Measurements from ENCODE around the gene GHRL. TPM values are rescaled to one million over a fixed set of nuclear protein-coding genes. Genes with fewer than 3 reads are reported as not detected.

GHRL gene
- total RNA-seq, 1 donor from 2014 or later = 0.35 TPM

DNA sequence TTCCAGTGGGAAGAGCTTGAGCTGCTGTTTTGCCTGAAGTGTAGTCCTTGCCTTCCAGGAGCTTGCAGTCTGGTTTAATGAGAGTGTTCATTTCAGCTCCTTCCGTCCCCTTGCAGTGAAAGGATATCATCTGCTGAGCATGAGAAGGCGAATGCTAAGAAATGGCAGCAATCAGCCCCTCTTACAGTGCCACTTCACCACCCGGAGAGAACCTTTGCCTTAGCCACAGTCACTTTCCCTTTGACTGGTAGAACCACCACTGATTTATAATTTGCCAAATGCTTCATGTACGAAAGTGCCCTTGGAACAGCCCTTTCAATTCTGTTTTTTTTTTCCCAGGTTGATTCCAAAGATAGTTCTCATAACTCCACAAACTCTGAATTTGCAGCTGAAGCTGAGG lies 32.9 kb downstream of the GHRL start:
- DNase-seq (ENCODE audit: low read depth, low spot score) = no peak
- Mint-ChIP-seq H3K27ac (ENCODE audit: unreplicated experiment) (no peak overlapping the region), H3K27me3 (ENCODE audit: low read depth) (no peaks in the 10 kb centered on the region), H3K4me3 (no peak overlapping the region), H3K4me1 (peaks cover 11% of the 10 kb centered on the region), H3K9me3 (no peaks in the 10 kb centered on the region), H3K36me3 (ENCODE audit: low read depth) (peaks cover 13% of the 10 kb centered on the region)
- TF ChIP-seq, protein P1, sequence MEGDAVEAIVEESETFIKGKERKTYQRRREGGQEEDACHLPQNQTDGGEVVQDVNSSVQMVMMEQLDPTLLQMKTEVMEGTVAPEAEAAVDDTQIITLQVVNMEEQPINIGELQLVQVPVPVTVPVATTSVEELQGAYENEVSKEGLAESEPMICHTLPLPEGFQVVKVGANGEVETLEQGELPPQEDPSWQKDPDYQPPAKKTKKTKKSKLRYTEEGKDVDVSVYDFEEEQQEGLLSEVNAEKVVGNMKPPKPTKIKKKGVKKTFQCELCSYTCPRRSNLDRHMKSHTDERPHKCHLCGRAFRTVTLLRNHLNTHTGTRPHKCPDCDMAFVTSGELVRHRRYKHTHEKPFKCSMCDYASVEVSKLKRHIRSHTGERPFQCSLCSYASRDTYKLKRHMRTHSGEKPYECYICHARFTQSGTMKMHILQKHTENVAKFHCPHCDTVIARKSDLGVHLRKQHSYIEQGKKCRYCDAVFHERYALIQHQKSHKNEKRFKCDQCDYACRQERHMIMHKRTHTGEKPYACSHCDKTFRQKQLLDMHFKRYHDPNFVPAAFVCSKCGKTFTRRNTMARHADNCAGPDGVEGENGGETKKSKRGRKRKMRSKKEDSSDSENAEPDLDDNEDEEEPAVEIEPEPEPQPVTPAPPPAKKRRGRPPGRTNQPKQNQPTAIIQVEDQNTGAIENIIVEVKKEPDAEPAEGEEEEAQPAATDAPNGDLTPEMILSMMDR (conservative IDR thresholded peaks at IDR 0.05) = no peak

DNA sequence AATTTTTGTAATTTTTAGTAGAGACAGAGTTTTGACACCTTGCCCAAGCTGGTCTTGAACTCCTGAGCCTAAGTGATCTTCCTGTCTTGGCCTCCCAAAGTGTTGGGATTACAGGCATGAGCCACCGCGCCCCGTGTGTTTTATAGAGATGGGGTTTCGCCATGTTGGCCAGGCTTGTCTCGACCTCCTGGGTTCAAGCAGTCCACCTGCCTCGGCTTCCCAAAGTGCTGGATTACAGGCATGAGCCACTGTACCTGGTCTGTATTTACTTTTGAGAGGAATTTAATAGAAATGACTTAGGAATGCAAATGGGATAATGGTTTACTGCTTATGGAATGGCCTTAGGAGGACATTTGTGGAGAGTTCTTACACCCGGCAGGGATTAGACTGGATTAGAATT lies 33.7 kb downstream of the GHRL start:
- TF ChIP-seq, protein P1 (conservative IDR thresholded peaks at IDR 0.05) = no peak
- no peak overlapping the region for H3K27ac Mint-ChIP-seq (ENCODE audit: unreplicated experiment)
- peaks cover 15% of the 10 kb centered on the region for H3K36me3 Mint-ChIP-seq (ENCODE audit: low read depth)
- no peaks in the 10 kb centered on the region for H3K9me3 Mint-ChIP-seq
- DNase-seq (ENCODE audit: low read depth, low spot score) = no peak
- no peak overlapping the region for H3K4me3 Mint-ChIP-seq
- H3K27me3 Mint-ChIP-seq (ENCODE audit: low read depth) = no peaks in the 10 kb centered on the region
- H3K4me1 Mint-ChIP-seq = peaks cover 7% of the 10 kb centered on the region

GRCh38 chr3:10255835-10256234 lies 36.9 kb downstream of the GHRL start:
- Mint-ChIP-seq H3K4me3 (no peak overlapping the region), H3K27ac (ENCODE audit: unreplicated experiment) (no peak overlapping the region), H3K9me3 (no peaks in the 10 kb centered on the region), H3K27me3 (ENCODE audit: low read depth) (no peaks in the 10 kb centered on the region), H3K36me3 (ENCODE audit: low read depth) (peaks cover 22% of the 10 kb centered on the region), H3K4me1 (peaks cover 8% of the 10 kb centered on the region)
- TF ChIP-seq, protein P1 (conservative IDR thresholded peaks at IDR 0.05) = no peak
- DNase-seq (ENCODE audit: low read depth, low spot score) = no peak

GRCh38 chr3:10253731-10254130 lies 39.0 kb downstream of the GHRL start:
- DNase-seq (ENCODE audit: low read depth, low spot score) = no peak
- Mint-ChIP-seq H3K27me3 (ENCODE audit: low read depth) (no peaks in the 10 kb centered on the region), H3K4me1 (peaks cover 27% of the 10 kb centered on the region), H3K9me3 (no peaks in the 10 kb centered on the region), H3K36me3 (ENCODE audit: low read depth) (peaks cover 23% of the 10 kb centered on the region), H3K27ac (ENCODE audit: unreplicated experiment) (no peak overlapping the region), H3K4me3 (no peak overlapping the region)
- TF ChIP-seq, protein P1 (conservative IDR thresholded peaks at IDR 0.05) = no peak

- Mint-ChIP-seq H3K36me3 (ENCODE audit: low read depth) (peaks cover 21% of the 10 kb centered on the region), H3K27ac (ENCODE audit: unreplicated experiment) (no peak overlapping the region), H3K4me3 (peak overlapping the region; percentile 96), H3K27me3 (ENCODE audit: low read depth) (no peaks in the 10 kb centered on the region), H3K4me1 (peaks cover 34% of the 10 kb centered on the region), H3K9me3 (peaks cover 5% of the 10 kb centered on the region)
- TF ChIP-seq, protein P1 (conservative IDR thresholded peaks at IDR 0.05) = no peak
- no peak for DNase-seq (ENCODE audit: low read depth, low spot score)
Observed at GRCh38 chr3:10251006-10251405, 41.7 kb downstream of the GHRL start.

- H3K27ac Mint-ChIP-seq (ENCODE audit: unreplicated experiment) = no peak overlapping the region
- TF ChIP-seq, protein P1 (conservative IDR thresholded peaks at IDR 0.05) = no peak
- peaks cover 21% of the 10 kb centered on the region for H3K36me3 Mint-ChIP-seq (ENCODE audit: low read depth)
Observed at GRCh38 chr3:10249833-10250232, 42.9 kb downstream of the GHRL start.

More at GRCh38 chr3:10249833-10250232, 42.9 kb downstream of the GHRL start:
- H3K27me3 Mint-ChIP-seq (ENCODE audit: low read depth) = no peaks in the 10 kb centered on the region
- H3K9me3 Mint-ChIP-seq = peaks cover 12% of the 10 kb centered on the region
- no peak for DNase-seq (ENCODE audit: low read depth, low spot score)
- H3K4me1 Mint-ChIP-seq = peaks cover 34% of the 10 kb centered on the region
- peak overlapping the region; percentile 96 for H3K4me3 Mint-ChIP-seq
